Measurements from ENCODE around the gene SLC22A17.

- TF ChIP-seq CTCF (conservative IDR thresholded peaks at IDR 0.05; ENCODE audit: low read length): no peak
- no peak for TF ChIP-seq EZH2phosphoT487 (IDR thresholded peaks at IDR 0.05; ENCODE audit: borderline replicate concordance, low read depth, low read length)
Measured at GRCh38 chr14:23399136-23399535, 46.4 kb upstream of the SLC22A17 start.

All from OCI-LY7 (cell line).